ENCODE data around the gene CHN1.
A peak's percentile ranks its signal among the peaks of the same experiment; 100 is the strongest.

The CHN1 gene

GRCh38 chr2:174771631-174772471 is 233.3 kb downstream of the CHN1 start:
- DNase-seq, result peak in 56 of 58 donors; percentile 11 to 84 (median 61)

- DNase-seq, result no peak
Measured at GRCh38 chr2:174771136-174771535, 234.0 kb downstream of the CHN1 start.

DNA sequence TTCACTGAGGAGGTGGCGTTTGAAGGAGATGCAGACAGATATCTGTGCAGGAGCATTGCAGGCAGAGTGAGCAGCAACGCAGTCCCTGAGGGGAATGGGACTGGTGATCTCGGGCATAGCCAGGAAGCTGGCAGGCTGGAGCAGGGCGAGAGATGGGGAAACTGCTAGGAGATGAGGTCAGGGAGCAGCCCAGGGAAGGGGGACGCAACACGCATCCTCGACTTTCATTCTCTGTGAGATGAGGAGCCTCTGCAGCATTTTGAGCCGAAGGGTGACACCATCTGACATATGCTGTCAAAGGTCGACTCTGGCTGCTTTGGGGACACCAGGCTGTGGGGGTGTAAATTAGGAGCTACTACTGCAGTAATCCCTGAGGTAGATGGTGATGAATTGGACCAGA is 236.6 kb downstream of the CHN1 start:
- no peak for DNase-seq

DNA sequence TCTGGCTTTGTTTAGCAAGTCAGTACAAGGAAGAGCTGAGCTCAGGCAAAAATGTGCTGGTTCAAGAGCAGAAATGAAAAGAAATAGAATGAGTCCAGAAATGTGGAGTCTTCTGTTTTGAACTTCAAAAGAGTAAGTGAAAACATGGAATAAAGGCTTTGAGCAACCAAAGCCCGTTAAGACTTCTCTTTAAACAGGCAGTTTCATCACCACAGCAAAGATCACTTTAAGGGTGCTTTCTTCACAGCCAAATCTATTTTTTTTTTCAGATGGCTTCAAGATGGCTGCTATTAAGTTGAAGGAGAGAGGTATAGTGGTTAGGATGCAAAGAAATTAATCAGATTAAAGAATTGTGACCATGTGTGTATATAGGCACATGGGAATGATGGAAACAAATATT is 238.9 kb downstream of the CHN1 start:
- no peak for DNase-seq

DNA sequence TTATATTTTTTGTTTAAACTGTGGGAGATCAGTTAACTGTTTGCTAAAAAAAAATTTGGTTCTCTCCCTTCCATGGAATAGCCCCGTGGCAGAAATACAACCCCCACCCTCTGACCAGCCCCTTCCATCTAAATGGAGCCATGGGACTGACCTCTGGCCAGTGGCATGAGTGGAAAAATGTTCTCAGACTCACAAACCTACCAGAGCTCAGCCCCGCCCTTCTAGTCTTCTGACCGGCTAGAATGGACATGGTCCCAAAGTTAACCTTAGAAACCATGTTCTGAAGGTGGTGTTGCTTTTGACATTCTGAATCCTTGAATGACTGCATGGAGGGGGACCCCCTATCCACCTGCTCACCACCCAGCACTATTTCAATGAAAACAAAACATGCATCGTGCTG is 239.6 kb downstream of the CHN1 start:
- no peak for DNase-seq

DNA sequence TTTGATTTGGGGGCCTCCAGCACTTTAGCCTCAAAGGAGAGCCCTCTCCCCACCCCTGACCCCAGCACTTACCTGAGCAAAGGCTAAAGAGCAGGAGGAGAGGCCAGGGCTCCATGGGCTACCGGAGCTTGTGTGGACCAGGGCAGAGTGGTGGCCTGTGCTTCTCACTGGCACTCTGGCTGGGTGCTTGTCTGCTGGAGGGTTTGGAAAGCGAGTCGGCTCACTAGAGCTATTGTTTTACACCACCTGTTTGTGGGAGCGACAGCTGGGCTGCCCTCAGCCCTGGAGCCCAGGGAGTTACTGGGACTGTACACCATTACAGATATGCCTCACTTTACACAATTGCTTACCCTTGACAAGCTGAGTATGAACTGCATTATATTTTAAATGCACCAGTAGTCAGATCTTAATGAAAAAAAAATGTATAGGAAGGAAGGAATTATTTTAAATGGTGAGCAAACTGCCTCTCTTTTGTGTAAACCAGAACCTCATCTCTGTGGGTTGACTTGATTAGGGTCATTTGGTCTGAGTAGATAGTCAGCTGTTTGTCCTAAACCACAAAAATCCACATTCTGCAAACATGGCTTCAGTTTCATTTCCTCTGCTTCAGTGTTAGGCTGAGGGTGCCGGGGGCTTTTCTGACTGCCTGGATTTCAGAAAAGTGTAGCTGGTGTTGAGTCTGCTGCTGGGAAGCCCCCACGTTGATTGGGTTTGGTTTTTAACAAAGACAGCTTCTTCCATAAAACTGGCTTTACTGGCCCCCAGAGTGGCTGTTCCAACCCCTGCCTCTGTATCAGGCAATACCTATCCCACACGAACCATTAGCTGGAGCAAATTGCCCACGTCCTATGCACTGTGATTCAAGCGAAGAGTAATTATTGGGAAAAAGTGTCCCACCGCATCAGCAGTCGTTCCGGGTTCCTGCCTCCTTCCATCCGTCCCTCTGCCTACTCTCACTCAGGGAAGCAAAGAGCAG is 240.6 kb downstream of the CHN1 start, which contains the start of gene CHRNA1:
Gene CHRNA1 (minus strand): TSS at position 193 of the 976 bp plus-strand sequence. CDS start 78 bp downstream, at position 115.
- no peak for DNase-seq

- DNase-seq, result no peak
Measured at GRCh38 chr2:174763780-174764179, 241.4 kb downstream of the CHN1 start.

GRCh38 chr2:174762464-174762863 is 242.7 kb downstream of the CHN1 start:
- DNase-seq, result no peak

DNA sequence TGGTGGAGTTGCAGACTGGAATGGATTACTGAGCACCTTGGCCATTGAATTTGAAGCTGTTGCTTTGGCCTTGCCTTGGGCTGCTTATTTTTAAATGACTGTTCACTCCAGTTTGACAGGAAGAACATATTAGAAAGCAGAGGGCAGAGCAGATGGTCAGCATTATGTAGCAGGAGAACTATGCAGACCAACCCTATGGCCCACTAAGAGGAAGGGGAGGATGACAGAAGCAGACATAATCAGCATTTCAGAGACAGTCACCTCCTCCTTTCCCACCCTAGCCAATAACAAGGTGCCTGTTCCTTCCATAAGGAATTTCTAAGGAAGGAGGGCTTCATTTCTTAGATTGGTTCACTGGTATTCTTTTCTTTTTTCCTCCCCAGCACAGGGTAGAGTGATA is 243.3 kb downstream of the CHN1 start:
- DNase-seq, result no peak

DNA sequence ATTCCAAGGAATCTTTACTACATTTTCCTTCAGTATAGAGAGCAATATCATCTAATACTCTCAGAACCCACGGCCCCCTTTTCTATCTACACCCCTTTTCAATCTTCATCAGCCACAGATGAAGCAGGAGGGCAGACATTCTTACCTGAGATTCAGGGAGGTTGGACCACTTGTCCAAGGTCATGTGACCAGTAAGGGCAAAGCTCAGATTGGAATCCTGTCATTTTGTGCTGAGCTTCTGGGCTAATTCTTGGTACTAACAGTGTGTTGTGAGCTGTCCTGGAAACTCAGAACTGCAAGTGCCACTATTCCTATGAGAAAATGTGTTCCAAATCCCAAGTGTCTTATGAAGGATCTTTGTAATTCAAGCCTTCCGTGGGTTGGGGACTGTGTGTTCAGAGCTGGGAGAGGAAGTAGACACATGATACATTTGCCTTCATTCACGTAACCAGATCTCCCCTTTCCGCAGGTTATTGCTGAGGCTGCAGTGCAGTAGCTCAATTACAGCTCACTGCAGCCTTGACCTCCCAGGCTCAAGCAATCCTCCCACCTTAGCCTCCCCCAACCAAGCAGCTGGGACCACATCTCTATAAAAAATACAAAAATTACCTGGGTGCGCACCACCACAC is 244.2 kb downstream of the CHN1 start:
- DNase-seq, result no peak

DNA sequence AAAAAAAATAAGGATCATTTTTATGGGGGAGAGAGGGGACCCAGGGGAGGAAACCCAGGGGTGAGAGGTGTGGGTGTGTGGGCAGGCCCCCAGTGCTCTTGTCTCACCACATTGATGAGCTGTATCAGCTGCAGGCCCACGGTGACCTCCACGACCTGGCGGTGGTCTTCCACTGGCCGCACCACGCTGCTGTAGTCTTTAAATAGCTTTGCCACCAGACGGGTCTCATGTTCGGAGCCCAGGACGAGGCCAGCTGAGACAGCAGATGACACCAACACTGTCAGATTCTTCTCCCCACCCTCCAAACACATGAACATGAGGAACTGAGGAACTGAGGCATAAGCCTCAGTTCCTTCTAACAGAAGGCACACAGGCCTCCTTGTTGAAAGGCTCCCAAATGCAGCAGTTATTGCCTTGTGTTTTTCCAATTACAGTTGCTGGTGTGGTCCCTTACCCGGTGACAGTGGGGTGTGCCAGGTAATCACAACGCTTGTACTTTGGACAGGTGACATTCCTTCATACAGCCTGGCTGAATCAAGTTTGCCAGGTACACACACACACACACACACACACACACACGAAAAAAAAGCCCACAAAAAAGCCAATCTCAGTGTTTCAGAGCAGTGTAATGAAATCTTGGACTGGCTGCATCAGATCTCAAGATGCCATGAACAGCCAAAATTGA is 245.7 kb downstream of the CHN1 start:
- no peak for DNase-seq

DNA sequence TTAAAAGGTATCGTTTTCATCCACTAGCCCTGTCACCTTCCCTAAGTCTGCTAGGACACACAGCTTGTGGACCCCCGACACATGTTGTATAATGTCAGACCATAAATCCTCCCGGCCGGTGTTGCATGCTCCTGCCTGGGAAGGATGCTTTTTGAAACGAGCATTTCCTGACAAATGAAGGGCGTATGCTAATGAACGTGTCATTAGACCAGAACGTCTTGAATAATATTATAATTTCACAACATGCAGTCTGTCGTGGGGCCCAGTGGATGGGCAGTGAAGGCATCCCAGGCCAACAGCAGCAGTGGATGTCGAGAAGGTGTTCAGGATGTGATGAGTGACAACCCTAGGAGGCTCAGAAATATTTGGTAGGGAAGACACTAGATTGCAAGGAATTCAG is 248.4 kb downstream of the CHN1 start:
- no peak for DNase-seq

GRCh38 chr2:174753038-174753633 is 252.0 kb downstream of the CHN1 start:
- peak in 5 of 58 donors; percentile 9 to 48 (median 14) for DNase-seq

- no peak for DNase-seq
Measured at GRCh38 chr2:174752403-174753037, 252.7 kb downstream of the CHN1 start.

- no peak for DNase-seq
Measured at GRCh38 chr2:174750923-174751441, 254.2 kb downstream of the CHN1 start.

DNA sequence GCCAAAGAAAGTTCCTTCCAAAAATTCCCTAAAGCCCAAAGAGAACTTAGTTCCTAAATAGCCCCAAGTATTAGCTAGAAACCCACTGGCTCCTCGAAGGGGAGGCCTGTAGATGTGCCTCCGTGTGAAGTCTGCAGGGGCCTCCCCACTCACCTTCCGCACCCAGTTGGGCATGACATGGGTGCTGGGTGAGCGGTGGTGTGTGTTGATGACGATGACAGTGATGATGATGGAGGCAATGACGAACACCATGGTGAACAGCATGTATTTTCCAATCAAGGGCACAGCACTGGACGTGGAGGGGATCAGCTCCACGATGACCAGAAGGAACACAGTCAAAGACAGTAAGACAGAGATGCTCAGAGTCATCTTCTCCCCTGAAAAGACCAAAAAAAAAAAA is 255.4 kb downstream of the CHN1 start:
- DNase-seq, result no peak

DNA sequence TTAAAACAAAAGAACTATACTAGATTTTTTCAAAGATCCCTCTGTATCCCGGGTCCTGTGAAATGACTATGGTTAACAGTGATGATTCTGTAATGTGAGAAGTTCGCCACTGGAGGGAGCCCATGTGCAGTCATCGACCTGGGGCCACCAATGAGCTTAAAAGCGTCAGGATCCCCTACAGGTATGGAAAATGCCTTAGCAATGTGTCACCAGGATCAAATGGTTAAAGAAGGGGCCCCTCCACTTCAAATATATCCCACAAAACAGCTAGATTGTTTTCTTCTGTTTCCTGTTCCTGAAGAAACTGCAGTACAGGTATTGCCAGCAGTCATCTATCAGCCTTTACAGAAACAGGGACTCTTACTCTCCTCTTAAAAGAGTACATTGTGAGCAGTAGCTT is 256.2 kb downstream of the CHN1 start:
- peak in 49 of 58 donors; percentile 4 to 77 (median 35) for DNase-seq
